Fibroblast of upper back skin (primary cell): ENCODE results near the gene PTGES3L.
"Not testable (repeated sequence)": the region's sequence is repeated elsewhere in the genome, so short reads cannot be mapped to it uniquely, and the experiment has no call there.

Source experiments
- DNase-seq: peaks from one replicate; pipeline ENCODE4 v3.0.0-alpha.2; 2013

The PTGES3L gene

GRCh38 chr17:43014020-43014648 is 34.3 kb upstream of the PTGES3L start:
- DNase-seq = no peak

- DNase-seq = no peak
Observed at GRCh38 chr17:43013296-43013695, 33.4 kb upstream of the PTGES3L start.

- DNase-seq = no peak
Observed at GRCh38 chr17:43011728-43012472, 32.0 kb upstream of the PTGES3L start.

GRCh38 chr17:43010667-43011308 is 30.9 kb upstream of the PTGES3L start:
- DNase-seq = no peak

- DNase-seq = peak; percentile 80
Observed at GRCh38 chr17:43006639-43007551, 27.0 kb upstream of the PTGES3L start, which contains the start of gene IFI35. TSS of gene IFI35 (plus strand) at chr17:43006784. CDS start at chr17:43006948, 164 bp downstream.

- peak; percentile 55 for DNase-seq
Observed at GRCh38 chr17:43003542-43004172, 23.8 kb upstream of the PTGES3L start.

GRCh38 chr17:43000894-43001293 is 21.0 kb upstream of the PTGES3L start:
- not testable (repeated sequence) for DNase-seq

GRCh38 chr17:42999003-42999525 is 19.2 kb upstream of the PTGES3L start:
- no peak for DNase-seq

GRCh38 chr17:42997984-42998938 is 18.4 kb upstream of the PTGES3L start, which contains the start of gene RPL27:
TSS of gene RPL27 (plus strand) at chr17:42998419. CDS start at chr17:42998751, 332 bp downstream.
- peak; percentile 100 for DNase-seq

- no peak for DNase-seq
Observed at GRCh38 chr17:42997390-42997983, 17.6 kb upstream of the PTGES3L start.

- DNase-seq = not testable (repeated sequence)
Observed at GRCh38 chr17:42993913-42994312, 14.0 kb upstream of the PTGES3L start.

GRCh38 chr17:42992872-42993271 is 13.0 kb upstream of the PTGES3L start:
- no peak for DNase-seq

GRCh38 chr17:42991471-42991870 is 11.6 kb upstream of the PTGES3L start:
- no peak for DNase-seq

GRCh38 chr17:42989726-42990652 is 10.1 kb upstream of the PTGES3L start:
- peak; percentile 65 for DNase-seq

- DNase-seq = no peak
Observed at GRCh38 chr17:42989141-42989540, 9.3 kb upstream of the PTGES3L start.

GRCh38 chr17:42985225-42985624 is 5.3 kb upstream of the PTGES3L start:
- no peak for DNase-seq

GRCh38 chr17:42982266-42982665 is 2.4 kb upstream of the PTGES3L start:
- no peak for DNase-seq

- DNase-seq = peak; percentile 32
Observed at GRCh38 chr17:42980766-42981397, 1.0 kb upstream of the PTGES3L start.
